WTC11 (cell line): Measurements from ENCODE around the gene PCGF2. TPM values are rescaled to one million over a fixed set of nuclear protein-coding genes. Genes with fewer than 3 reads are reported as not detected.

Experiments
- ATAC-seq: fragments of 200-7000 bp; cut with Tn5 transposase; 2 replicates; pipeline ENCODE4 v1.10.0; 2021; ENCODE audit warnings: mild to moderate bottlenecking, moderate library complexity
- CTCF ChIA-PET: fragments of 300-600 bp; sonication (Branson Sonifier 250); formaldehyde crosslinking; loops from one replicate; lab custom pipeline; 2021; ENCODE audit warnings: antibody characterized with exemption; lab: Charles Lee
- POLR2A ChIA-PET: fragments of 350-600 bp; sonication (Branson Sonifier 250); formaldehyde crosslinking; loops from one replicate; lab custom pipeline; 2021; ENCODE audit warnings: antibody characterized with exemption; lab: Charles Lee
- DNase-seq: peaks from one replicate; pipeline ENCODE4 v3.0.0; 2021; ENCODE audit warnings: low spot score
- H3K27ac Mint-ChIP-seq: 2 replicates; pipeline ENCODE4 v1.8.0; 2021; ENCODE audit warnings: mixed read lengths
- H3K27me3 Mint-ChIP-seq: 2 replicates; pipeline ENCODE4 v1.8.0; 2021; ENCODE audit warnings: low read depth, mild to moderate bottlenecking, moderate library complexity, mixed read lengths
- H3K36me3 Mint-ChIP-seq: 2 replicates; pipeline ENCODE4 v1.8.0; 2021; ENCODE audit warnings: mixed read lengths
- H3K4me1 Mint-ChIP-seq: 2 replicates; pipeline ENCODE4 v1.8.0; 2022; ENCODE audit warnings: mixed read lengths
- H3K4me3 Mint-ChIP-seq: 2 replicates; pipeline ENCODE4 v1.8.0; 2021; ENCODE audit warnings: mild to moderate bottlenecking, moderate library complexity, mixed read lengths
- H3K9me3 Mint-ChIP-seq: 2 replicates; pipeline ENCODE4 v1.8.0; 2021; ENCODE audit warnings: mixed read lengths
- HMGA2 ChIP-seq: fragments of 250-450 bp; sonication (Bioruptor Pico); IDR thresholded peaks from 2 replicates; pipeline ENCODE4 v1.4.0; 2021; ENCODE audit warnings: mild to moderate bottlenecking, moderate library complexity
- JUN ChIP-seq: sonication (generic); formaldehyde crosslinking; IDR thresholded peaks from 2 replicates; pipeline ENCODE4 v1.8.0; 2023; ENCODE audit warnings: mild to moderate bottlenecking, missing genetic modification reagents
- KAT7 ChIP-seq: sonication (generic); formaldehyde crosslinking; IDR thresholded peaks from 2 replicates; pipeline ENCODE4 v1.8.1; 2023; ENCODE audit warnings: missing genetic modification reagents, mild to moderate bottlenecking, borderline replicate concordance
- RORB ChIP-seq: fragments of 250-450 bp; sonication (Bioruptor Pico); IDR thresholded peaks from 2 replicates; pipeline ENCODE4 v1.9.0; 2021; ENCODE audit warnings: mild to moderate bottlenecking
- TEAD1 ChIP-seq: sonication (generic); formaldehyde crosslinking; IDR thresholded peaks from 2 replicates; pipeline ENCODE4 v1.8.0; 2022; ENCODE audit warnings: mild to moderate bottlenecking, missing genetic modification reagents
- TP53 ChIP-seq: sonication (generic); formaldehyde crosslinking; IDR thresholded peaks from 2 replicates; pipeline ENCODE4 v1.8.1; 2023; ENCODE audit warnings: mild to moderate bottlenecking, missing genetic modification reagents
- ZBTB21 ChIP-seq: sonication (generic); formaldehyde crosslinking; IDR thresholded peaks from 2 replicates; pipeline ENCODE4 v1.8.1; 2023; ENCODE audit warnings: mild to moderate bottlenecking, missing genetic modification reagents, borderline replicate concordance
- ZNF219 ChIP-seq: sonication (generic); formaldehyde crosslinking; IDR thresholded peaks from 2 replicates; pipeline ENCODE4 v1.8.0; 2023; ENCODE audit warnings: missing genetic modification reagents, mild to moderate bottlenecking, borderline replicate concordance
- ZNF425 ChIP-seq: fragments of 250-450 bp; sonication (Bioruptor Pico); conservative IDR thresholded peaks from 2 replicates; pipeline ENCODE4 v1.9.0; 2021; ENCODE audit warnings: mild to moderate bottlenecking
- total RNA-seq: library from RNA; stranded (reverse); gene quantifications from 3 replicates; pipeline ENCODE4 v1.2.3, GENCODE V29; 2021
- TF ChIP-seq, protein P1 (sequence below): sonication (generic); formaldehyde crosslinking; IDR thresholded peaks from 2 replicates; pipeline ENCODE4 v1.8.0; 2022; ENCODE audit warnings: missing genetic modification reagents
- TF ChIP-seq, protein P2 (sequence below): sonication (generic); formaldehyde crosslinking; IDR thresholded peaks from 2 replicates; pipeline ENCODE4 v1.8.0; 2023; ENCODE audit warnings: mild to moderate bottlenecking, missing genetic modification reagents
- TF ChIP-seq, protein P3 (sequence below): fragments of 250-450 bp; sonication (Bioruptor Pico); IDR thresholded peaks from 2 replicates; pipeline ENCODE4 v1.9.0; 2021; ENCODE audit warnings: mild to moderate bottlenecking, borderline replicate concordance
- TF ChIP-seq, protein P4 (sequence below): sonication (generic); formaldehyde crosslinking; IDR thresholded peaks from 2 replicates; pipeline ENCODE4 v1.8.1; 2023; ENCODE audit warnings: mild to moderate bottlenecking, missing genetic modification reagents, moderate library complexity
- TF ChIP-seq, protein P5 (sequence below): sonication (generic); formaldehyde crosslinking; IDR thresholded peaks from 2 replicates; pipeline ENCODE4 v1.8.1; 2022; ENCODE audit warnings: low read depth, mild to moderate bottlenecking, moderate library complexity, missing genetic modification reagents, borderline replicate concordance

Gene PCGF2
- total RNA-seq, 1 experiment from 2014 or later: 104 TPM

- TF ChIP-seq ZNF425: no peak
- no peak for TF ChIP-seq KAT7 (CRISPR knock-in tag)
- TF ChIP-seq ZBTB21: no peak
- TF ChIP-seq ZNF219 (CRISPR knock-in tag): no peak
- TF ChIP-seq, all 79 proteins: peak for 0
These were observed 54.3 kb downstream of the PCGF2 start (continued) for GRCh38 chr17:38693700-38694329.

- H3K27me3 Mint-ChIP-seq: peaks cover 14% of the 10 kb centered on the region
- ATAC-seq (no peak), DNase-seq (no peak)
- peaks cover 8% of the 10 kb centered on the region for H3K4me1 Mint-ChIP-seq
- CTCF ChIA-PET: interaction anchor here (0.9 to 2.1 kb wide), 4 partner anchors 11 to 133 kb away, joined by 3 to 8 read pairs (median 4); no protein-coding TSS in a partner anchor
- no peak overlapping the region for H3K27ac Mint-ChIP-seq
- no peak for TF ChIP-seq HMGA2
- TF ChIP-seq, protein P1, sequence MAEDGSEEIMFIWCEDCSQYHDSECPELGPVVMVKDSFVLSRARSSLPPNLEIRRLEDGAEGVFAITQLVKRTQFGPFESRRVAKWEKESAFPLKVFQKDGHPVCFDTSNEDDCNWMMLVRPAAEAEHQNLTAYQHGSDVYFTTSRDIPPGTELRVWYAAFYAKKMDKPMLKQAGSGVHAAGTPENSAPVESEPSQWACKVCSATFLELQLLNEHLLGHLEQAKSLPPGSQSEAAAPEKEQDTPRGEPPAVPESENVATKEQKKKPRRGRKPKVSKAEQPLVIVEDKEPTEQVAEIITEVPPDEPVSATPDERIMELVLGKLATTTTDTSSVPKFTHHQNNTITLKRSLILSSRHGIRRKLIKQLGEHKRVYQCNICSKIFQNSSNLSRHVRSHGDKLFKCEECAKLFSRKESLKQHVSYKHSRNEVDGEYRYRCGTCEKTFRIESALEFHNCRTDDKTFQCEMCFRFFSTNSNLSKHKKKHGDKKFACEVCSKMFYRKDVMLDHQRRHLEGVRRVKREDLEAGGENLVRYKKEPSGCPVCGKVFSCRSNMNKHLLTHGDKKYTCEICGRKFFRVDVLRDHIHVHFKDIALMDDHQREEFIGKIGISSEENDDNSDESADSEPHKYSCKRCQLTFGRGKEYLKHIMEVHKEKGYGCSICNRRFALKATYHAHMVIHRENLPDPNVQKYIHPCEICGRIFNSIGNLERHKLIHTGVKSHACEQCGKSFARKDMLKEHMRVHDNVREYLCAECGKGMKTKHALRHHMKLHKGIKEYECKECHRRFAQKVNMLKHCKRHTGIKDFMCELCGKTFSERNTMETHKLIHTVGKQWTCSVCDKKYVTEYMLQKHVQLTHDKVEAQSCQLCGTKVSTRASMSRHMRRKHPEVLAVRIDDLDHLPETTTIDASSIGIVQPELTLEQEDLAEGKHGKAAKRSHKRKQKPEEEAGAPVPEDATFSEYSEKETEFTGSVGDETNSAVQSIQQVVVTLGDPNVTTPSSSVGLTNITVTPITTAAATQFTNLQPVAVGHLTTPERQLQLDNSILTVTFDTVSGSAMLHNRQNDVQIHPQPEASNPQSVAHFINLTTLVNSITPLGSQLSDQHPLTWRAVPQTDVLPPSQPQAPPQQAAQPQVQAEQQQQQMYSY (CRISPR knock-in tag): 0 out of 2 replicates have a peak, but pooled peaks have one; percentile 51
- TF ChIP-seq, all 79 proteins: peak for 1
- POLR2A ChIA-PET: interaction anchor here (0.5 kb wide), 1 partner anchor 103 kb away, joined by 3 read pairs; no protein-coding TSS in a partner anchor
- no peaks in the 10 kb centered on the region for H3K36me3 Mint-ChIP-seq
- no peak overlapping the region for H3K4me3 Mint-ChIP-seq
- no peaks in the 10 kb centered on the region for H3K9me3 Mint-ChIP-seq
These were observed 57.0 kb downstream of the PCGF2 start for GRCh38 chr17:38691154-38691553.

DNA sequence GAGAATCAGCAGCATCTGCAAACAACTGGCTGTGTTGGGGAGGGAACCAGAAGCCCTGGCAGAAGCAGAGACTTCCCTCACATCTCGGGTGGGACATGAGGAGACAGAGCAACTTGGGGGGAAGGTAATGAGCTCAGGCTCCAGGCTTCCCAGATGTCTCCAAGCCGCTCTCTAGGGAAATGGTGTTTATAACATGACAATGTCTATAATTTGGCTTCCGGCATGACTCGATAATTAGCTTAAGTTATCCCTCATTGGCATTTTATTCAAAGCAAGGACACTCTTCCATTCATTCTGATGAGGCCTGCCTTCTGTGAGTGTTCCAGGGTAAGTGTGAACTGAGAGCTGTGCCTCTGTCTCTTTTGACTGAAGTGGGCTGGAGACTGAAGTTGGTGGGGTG lies 57.8 kb downstream of the PCGF2 start:
- ATAC-seq (no peak), DNase-seq (no peak)
- Mint-ChIP-seq H3K4me1 (peaks cover 8% of the 10 kb centered on the region), H3K4me3 (no peak overlapping the region), H3K9me3 (no peaks in the 10 kb centered on the region), H3K27me3 (peaks cover 21% of the 10 kb centered on the region), H3K27ac (no peak overlapping the region), H3K36me3 (no peaks in the 10 kb centered on the region)
- ChIA-PET POLR2A (no interaction called here), CTCF (interaction anchor here (0.9 to 2.1 kb wide), 3 partner anchors 10 to 45 kb away, joined by 3 to 8 read pairs (median 4); no protein-coding TSS in a partner anchor)
- TF ChIP-seq RORB (CRISPR knock-in tag): no peak
- TF ChIP-seq, protein P2, sequence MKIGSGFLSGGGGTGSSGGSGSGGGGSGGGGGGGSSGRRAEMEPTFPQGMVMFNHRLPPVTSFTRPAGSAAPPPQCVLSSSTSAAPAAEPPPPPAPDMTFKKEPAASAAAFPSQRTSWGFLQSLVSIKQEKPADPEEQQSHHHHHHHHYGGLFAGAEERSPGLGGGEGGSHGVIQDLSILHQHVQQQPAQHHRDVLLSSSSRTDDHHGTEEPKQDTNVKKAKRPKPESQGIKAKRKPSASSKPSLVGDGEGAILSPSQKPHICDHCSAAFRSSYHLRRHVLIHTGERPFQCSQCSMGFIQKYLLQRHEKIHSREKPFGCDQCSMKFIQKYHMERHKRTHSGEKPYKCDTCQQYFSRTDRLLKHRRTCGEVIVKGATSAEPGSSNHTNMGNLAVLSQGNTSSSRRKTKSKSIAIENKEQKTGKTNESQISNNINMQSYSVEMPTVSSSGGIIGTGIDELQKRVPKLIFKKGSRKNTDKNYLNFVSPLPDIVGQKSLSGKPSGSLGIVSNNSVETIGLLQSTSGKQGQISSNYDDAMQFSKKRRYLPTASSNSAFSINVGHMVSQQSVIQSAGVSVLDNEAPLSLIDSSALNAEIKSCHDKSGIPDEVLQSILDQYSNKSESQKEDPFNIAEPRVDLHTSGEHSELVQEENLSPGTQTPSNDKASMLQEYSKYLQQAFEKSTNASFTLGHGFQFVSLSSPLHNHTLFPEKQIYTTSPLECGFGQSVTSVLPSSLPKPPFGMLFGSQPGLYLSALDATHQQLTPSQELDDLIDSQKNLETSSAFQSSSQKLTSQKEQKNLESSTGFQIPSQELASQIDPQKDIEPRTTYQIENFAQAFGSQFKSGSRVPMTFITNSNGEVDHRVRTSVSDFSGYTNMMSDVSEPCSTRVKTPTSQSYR (CRISPR knock-in tag): no peak
- TF ChIP-seq, protein P3, sequence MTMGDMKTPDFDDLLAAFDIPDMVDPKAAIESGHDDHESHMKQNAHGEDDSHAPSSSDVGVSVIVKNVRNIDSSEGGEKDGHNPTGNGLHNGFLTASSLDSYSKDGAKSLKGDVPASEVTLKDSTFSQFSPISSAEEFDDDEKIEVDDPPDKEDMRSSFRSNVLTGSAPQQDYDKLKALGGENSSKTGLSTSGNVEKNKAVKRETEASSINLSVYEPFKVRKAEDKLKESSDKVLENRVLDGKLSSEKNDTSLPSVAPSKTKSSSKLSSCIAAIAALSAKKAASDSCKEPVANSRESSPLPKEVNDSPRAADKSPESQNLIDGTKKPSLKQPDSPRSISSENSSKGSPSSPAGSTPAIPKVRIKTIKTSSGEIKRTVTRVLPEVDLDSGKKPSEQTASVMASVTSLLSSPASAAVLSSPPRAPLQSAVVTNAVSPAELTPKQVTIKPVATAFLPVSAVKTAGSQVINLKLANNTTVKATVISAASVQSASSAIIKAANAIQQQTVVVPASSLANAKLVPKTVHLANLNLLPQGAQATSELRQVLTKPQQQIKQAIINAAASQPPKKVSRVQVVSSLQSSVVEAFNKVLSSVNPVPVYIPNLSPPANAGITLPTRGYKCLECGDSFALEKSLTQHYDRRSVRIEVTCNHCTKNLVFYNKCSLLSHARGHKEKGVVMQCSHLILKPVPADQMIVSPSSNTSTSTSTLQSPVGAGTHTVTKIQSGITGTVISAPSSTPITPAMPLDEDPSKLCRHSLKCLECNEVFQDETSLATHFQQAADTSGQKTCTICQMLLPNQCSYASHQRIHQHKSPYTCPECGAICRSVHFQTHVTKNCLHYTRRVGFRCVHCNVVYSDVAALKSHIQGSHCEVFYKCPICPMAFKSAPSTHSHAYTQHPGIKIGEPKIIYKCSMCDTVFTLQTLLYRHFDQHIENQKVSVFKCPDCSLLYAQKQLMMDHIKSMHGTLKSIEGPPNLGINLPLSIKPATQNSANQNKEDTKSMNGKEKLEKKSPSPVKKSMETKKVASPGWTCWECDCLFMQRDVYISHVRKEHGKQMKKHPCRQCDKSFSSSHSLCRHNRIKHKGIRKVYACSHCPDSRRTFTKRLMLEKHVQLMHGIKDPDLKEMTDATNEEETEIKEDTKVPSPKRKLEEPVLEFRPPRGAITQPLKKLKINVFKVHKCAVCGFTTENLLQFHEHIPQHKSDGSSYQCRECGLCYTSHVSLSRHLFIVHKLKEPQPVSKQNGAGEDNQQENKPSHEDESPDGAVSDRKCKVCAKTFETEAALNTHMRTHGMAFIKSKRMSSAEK (CRISPR knock-in tag): no peak
- no peak for TF ChIP-seq ZNF425
- TF ChIP-seq TEAD1: no peak
- TF ChIP-seq, protein P4, sequence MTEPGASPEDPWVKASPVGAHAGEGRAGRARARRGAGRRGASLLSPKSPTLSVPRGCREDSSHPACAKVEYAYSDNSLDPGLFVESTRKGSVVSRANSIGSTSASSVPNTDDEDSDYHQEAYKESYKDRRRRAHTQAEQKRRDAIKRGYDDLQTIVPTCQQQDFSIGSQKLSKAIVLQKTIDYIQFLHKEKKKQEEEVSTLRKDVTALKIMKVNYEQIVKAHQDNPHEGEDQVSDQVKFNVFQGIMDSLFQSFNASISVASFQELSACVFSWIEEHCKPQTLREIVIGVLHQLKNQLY (CRISPR knock-in tag): no peak
- TF ChIP-seq, protein P5, sequence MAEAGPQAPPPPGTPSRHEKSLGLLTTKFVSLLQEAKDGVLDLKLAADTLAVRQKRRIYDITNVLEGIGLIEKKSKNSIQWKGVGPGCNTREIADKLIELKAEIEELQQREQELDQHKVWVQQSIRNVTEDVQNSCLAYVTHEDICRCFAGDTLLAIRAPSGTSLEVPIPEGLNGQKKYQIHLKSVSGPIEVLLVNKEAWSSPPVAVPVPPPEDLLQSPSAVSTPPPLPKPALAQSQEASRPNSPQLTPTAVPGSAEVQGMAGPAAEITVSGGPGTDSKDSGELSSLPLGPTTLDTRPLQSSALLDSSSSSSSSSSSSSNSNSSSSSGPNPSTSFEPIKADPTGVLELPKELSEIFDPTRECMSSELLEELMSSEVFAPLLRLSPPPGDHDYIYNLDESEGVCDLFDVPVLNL (CRISPR knock-in tag): no peak
- no peak for TF ChIP-seq JUN
- TF ChIP-seq TP53 (CRISPR knock-in tag): no peak
